Peyer's patch (tissue), 4 donors: Measurements from ENCODE around the gene SLC6A17. TPM values are rescaled to one million over a fixed set of nuclear protein-coding genes. Genes with fewer than 3 reads are reported as not detected.
A peak's percentile ranks its signal among the peaks of the same experiment; 100 is the strongest.

Experiments
- DNase-seq, 3 donors: peaks; one replicate each; pipeline ENCODE4 v3.0.0-alpha.2; 2017 to 2019
- H3K27ac ChIP-seq, 4 donors: fragments of 200-600 bp; sonication (generic); one replicate each; pipeline ENCODE4 v1.5.1; 2016 to 2019
- H3K27me3 ChIP-seq, 2 donors: fragments of 200-600 bp; sonication (generic); one replicate each; pipeline ENCODE4 v1.5.1; 2019
- H3K36me3 ChIP-seq, 3 donors: fragments of 200-600 bp; sonication (generic); one replicate each; pipeline ENCODE4 v1.5.1; 2016 to 2019
- H3K4me1 ChIP-seq, 4 donors: fragments of 200-600 bp; sonication (generic); one replicate each; pipeline ENCODE4 v1.5.1; 2016 to 2019
- H3K4me3 ChIP-seq, 4 donors: fragments of 200-600 bp; sonication (generic); 1 replicate in 3 of 4; 2 replicates in 1 of 4; pipeline ENCODE4 v1.5.1; 2016 to 2019; ENCODE audit warnings: mild to moderate bottlenecking in 1 of 4
- H3K9me3 ChIP-seq, 4 donors: fragments of 200-600 bp; sonication (generic); one replicate each; pipeline ENCODE4 v1.5.1; 2016 to 2019; ENCODE audit warnings: mild to moderate bottlenecking in 1 of 4
- CTCF ChIP-seq, 6 experiments: fragments of 450-650 bp in 4 of 6; fragments of 200-600 bp in 2 of 6; sonication (generic) in 1 of 6; IDR thresholded peaks; one replicate each; pipeline ENCODE4 v1.5.1; 2017 to 2019; ENCODE audit warnings: antibody characterized with exemption in 6 of 6, mild to moderate bottlenecking in 3 of 6, moderate library complexity in 1 of 6
- POLR2A ChIP-seq, 2 donors: fragments of 450-650 bp; IDR thresholded peaks; one replicate each; pipeline ENCODE4 v1.5.1; 2017; ENCODE audit warnings: antibody characterized with exemption in 2 of 2, mild to moderate bottlenecking in 2 of 2, moderate library complexity in 2 of 2
- total RNA-seq, 4 donors: library from RNA; depleted of rRNA; stranded (reverse); fragments of >200 nt; gene quantifications; one replicate each; pipeline ENCODE4 v1.1.0, GENCODE V29; 2016

SLC6A17 gene
- total RNA-seq, 4 donors from 2014 or later, result 0.13 to 0.28 TPM; not detected in 2

- TF ChIP-seq POLR2A (IDR thresholded peaks at IDR 0.05) (no peak), CTCF (IDR thresholded peaks at IDR 0.05) (no peak)
- Histone ChIP-seq H3K4me3 (no peak overlapping the region), H3K36me3 (no peaks in the 10 kb centered on the region), H3K27me3 (no peaks in the 10 kb centered on the region), H3K9me3 (no peaks in the 10 kb centered on the region), H3K27ac (no peak overlapping the region), H3K4me1 (no peaks in the 10 kb centered on the region)
- no peak for DNase-seq
These were observed 38.9 kb downstream of the SLC6A17 start for GRCh38 chr1:110189181-110189580.

- no peaks in the 10 kb centered on the region for H3K4me1 ChIP-seq
- H3K27me3 ChIP-seq, result no peaks in the 10 kb centered on the region
- H3K27ac ChIP-seq, result no peak overlapping the region
- H3K9me3 ChIP-seq, result no peaks in the 10 kb centered on the region
- H3K4me3 ChIP-seq, result no peak overlapping the region
- TF ChIP-seq CTCF (IDR thresholded peaks at IDR 0.05), result no peak
- no peak for TF ChIP-seq POLR2A (IDR thresholded peaks at IDR 0.05)
- H3K36me3 ChIP-seq, result no peaks in the 10 kb centered on the region
- no peak for DNase-seq
These were observed 40.1 kb downstream of the SLC6A17 start for GRCh38 chr1:110190282-110190929.

GRCh38 chr1:110192541-110192940 is 42.2 kb downstream of the SLC6A17 start:
- TF ChIP-seq POLR2A (IDR thresholded peaks at IDR 0.05) (no peak), CTCF (IDR thresholded peaks at IDR 0.05) (no peak)
- Histone ChIP-seq H3K36me3 (no peaks in the 10 kb centered on the region), H3K9me3 (no peaks in the 10 kb centered on the region), H3K27ac (no peak overlapping the region), H3K27me3 (no peaks in the 10 kb centered on the region), H3K4me1 (no peaks in the 10 kb centered on the region), H3K4me3 (no peak overlapping the region)
- DNase-seq, result no peak

- Histone ChIP-seq H3K36me3 (no peaks in the 10 kb centered on the region), H3K27ac (no peak overlapping the region), H3K27me3 (no peaks in the 10 kb centered on the region), H3K9me3 (no peaks in the 10 kb centered on the region), H3K4me3 (no peak overlapping the region), H3K4me1 (no peaks in the 10 kb centered on the region)
- no peak for TF ChIP-seq CTCF (IDR thresholded peaks at IDR 0.05)
- no peak for TF ChIP-seq POLR2A (IDR thresholded peaks at IDR 0.05)
- no peak for DNase-seq
These were observed 44.9 kb downstream of the SLC6A17 start for GRCh38 chr1:110195196-110195595.

GRCh38 chr1:110196917-110197765 is 46.8 kb downstream of the SLC6A17 start:
- Histone ChIP-seq H3K27ac (no peak overlapping the region), H3K4me1 (no peaks in the 10 kb centered on the region), H3K36me3 (no peaks in the 10 kb centered on the region), H3K4me3 (no peak overlapping the region), H3K27me3 (no peaks in the 10 kb centered on the region), H3K9me3 (no peaks in the 10 kb centered on the region)
- DNase-seq, result peak in 2 of 3 donors; percentile 20 to 71
- peak; percentile 62 to 87 (median 82) for TF ChIP-seq CTCF (IDR thresholded peaks at IDR 0.05)
- TF ChIP-seq POLR2A (IDR thresholded peaks at IDR 0.05), result no peak
